Measurements from ENCODE around the gene HAO2.

HAO2 gene

DNA sequence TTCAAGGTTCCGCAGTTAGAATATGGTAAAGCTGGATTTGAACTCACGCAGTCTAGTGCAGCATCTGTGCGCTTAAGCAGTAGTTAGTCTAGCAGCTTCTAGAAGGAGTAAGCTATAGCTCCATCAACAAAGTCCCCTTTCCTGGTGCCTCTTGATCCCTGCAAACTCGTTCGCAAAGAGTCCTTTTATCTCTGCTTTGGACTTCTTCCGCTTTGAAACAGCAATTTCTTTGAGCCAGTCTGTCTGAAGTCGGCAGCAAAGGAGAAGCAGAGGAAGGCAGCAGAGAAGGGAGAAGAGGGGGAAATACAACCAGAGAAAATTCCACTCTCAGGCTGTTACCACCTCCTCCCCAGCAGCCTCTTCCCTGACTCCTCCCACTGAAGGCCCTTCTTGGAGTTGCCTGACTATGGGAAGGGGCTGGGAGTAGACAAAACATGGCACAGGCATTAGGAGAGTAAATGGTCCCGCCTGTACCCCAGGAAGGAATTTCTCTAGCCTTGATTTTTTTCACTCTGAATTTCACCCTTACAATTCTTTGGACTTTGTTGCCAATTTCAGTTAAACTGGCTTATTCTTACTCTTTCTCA, 72.2 kb downstream of the HAO2 start:
- no peak for DNase-seq

DNA sequence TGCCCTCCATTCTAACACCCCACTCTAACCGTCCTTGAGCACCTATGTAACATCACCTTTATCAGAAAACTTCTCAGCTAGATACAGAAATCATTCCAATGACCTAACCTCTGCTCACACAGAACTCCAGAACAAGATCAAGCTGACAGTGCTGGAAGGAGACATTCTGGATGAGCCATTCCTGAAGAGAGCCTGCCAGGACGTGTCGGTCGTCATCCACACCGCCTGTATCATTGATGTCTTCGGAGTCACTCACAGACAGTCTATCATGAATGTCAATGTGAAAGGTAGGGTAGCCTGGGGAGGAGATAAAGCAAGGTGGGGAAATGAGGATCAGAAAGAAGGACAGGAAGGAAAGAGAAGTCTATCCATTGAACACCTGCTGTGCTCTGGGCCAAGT, 74.2 kb downstream of the HAO2 start:
- DNase-seq, result no peak

All from effector CD4-positive, alpha-beta T cell (primary cell).